K562 (cell line): ENCODE data around the gene SHISA7. TPM values are rescaled to one million over a fixed set of nuclear protein-coding genes. Genes with fewer than 3 reads are reported as not detected.

Experiments
- ATF6 ChIP-seq: sonication (generic); formaldehyde crosslinking; IDR thresholded peaks from 2 replicates; pipeline ENCODE4 v1.4.0; 2020; ENCODE audit warnings: mild to moderate bottlenecking, missing genetic modification reagents
- C11orf30 ChIP-seq: fragments of 450-650 bp; IDR thresholded peaks from 2 replicates; pipeline ENCODE4 v1.6.1; 2016; ENCODE audit warnings: low read depth, mild to moderate bottlenecking
- CHCHD3 ChIP-seq: fragments of 250-450 bp; sonication (Bioruptor Pico); IDR thresholded peaks from 2 replicates; pipeline ENCODE4 v2.1.2; 2022; ENCODE audit warnings: mild to moderate bottlenecking
- E2F4 ChIP-seq: sonication (generic); formaldehyde crosslinking; IDR thresholded peaks from 2 replicates; pipeline ENCODE4 v1.8.0; 2022; ENCODE audit warnings: mild to moderate bottlenecking, low read depth, missing genetic modification reagents
- HEY1 ChIP-seq: fragments of 250-450 bp; sonication (Bioruptor Pico); IDR thresholded peaks from 2 replicates; pipeline ENCODE4 v1.5.0; 2020; ENCODE audit warnings: mild to moderate bottlenecking, moderate library complexity, borderline replicate concordance
- NFE2 ChIP-seq: IDR thresholded peaks from 2 replicates; pipeline ENCODE4 v1.6.1; 2014; ENCODE audit warnings: antibody characterized with exemption, low read depth
- POLR2G ChIP-seq: fragments of 200-400 bp; formaldehyde crosslinking; IDR thresholded peaks from 2 replicates; pipeline ENCODE4 v1.6.1; 2017; ENCODE audit warnings: low read depth, mild to moderate bottlenecking, antibody characterized with exemption, low read length, moderate library complexity
- PREB ChIP-seq: sonication (generic); formaldehyde crosslinking; IDR thresholded peaks from 2 replicates; pipeline ENCODE4 v1.8.1; 2023; ENCODE audit warnings: mild to moderate bottlenecking, missing genetic modification reagents
- RBM34 ChIP-seq: fragments of 200-400 bp; formaldehyde crosslinking; IDR thresholded peaks from 2 replicates; pipeline ENCODE4 v1.6.1; 2018; ENCODE audit warnings: low read length, borderline replicate concordance; ENCODE audit not compliant: insufficient read depth
- RBM39 ChIP-seq: fragments of 200-400 bp; formaldehyde crosslinking; optimal IDR thresholded peaks from 2 replicates; pipeline ENCODE3; 2018; ENCODE audit warnings: low read depth, low read length
- SETDB1 ChIP-seq: IDR thresholded peaks from one replicate; pipeline ENCODE4 v1.6.1; 2012; ENCODE audit warnings: low read length, control low read depth, inconsistent platforms
- SP2 ChIP-seq: IDR thresholded peaks from 2 replicates; pipeline ENCODE4 v1.6.1; 2011; ENCODE audit warnings: mild to moderate bottlenecking, low read depth, low read length, moderate library complexity; ENCODE audit not compliant: poor library complexity, severe bottlenecking; ENCODE audit errors: extremely low read depth
- SREBF2 ChIP-seq: sonication (generic); formaldehyde crosslinking; IDR thresholded peaks from 2 replicates; pipeline ENCODE4 v1.4.0; 2020; ENCODE audit warnings: mild to moderate bottlenecking, missing genetic modification reagents
- SRF ChIP-seq, 2 experiments: fragments of 250-450, 450-650 bp in 1 of 2; sonication (Bioruptor Pico) in 1 of 2; sonication (generic) in 1 of 2; formaldehyde crosslinking; IDR thresholded peaks; 2 replicates each; pipeline versions ENCODE4 v1.5.0 to v1.5.1; 2020 to 2022; ENCODE audit warnings: mild to moderate bottlenecking in 1 of 2, missing genetic modification reagents in 1 of 2
- TAF15 ChIP-seq: fragments of 200-400 bp; formaldehyde crosslinking; IDR thresholded peaks from 2 replicates; pipeline ENCODE4 v1.6.1; 2017; ENCODE audit warnings: mild to moderate bottlenecking, low read depth, low read length, moderate library complexity
- TEAD1 ChIP-seq, 2 experiments: fragments of 450-650 bp in 1 of 2; sonication (generic) in 1 of 2; formaldehyde crosslinking; IDR thresholded peaks; 2 replicates each; pipeline versions ENCODE4 v1.4.0 to v1.8.0; 2020 to 2022; ENCODE audit warnings: mild to moderate bottlenecking in 2 of 2, missing genetic modification reagents in 1 of 2
- THRAP3 ChIP-seq: fragments of 450-650 bp; IDR thresholded peaks from 2 replicates; pipeline ENCODE4 v1.6.1; 2016; ENCODE audit warnings: mild to moderate bottlenecking, inconsistent platforms, borderline replicate concordance
- ZKSCAN8 ChIP-seq: fragments of 200-800 bp; sonication (Bioruptor generic); IDR thresholded peaks from 2 replicates; pipeline ENCODE4 v1.6.1; 2016; ENCODE audit warnings: missing genetic modification characterization, missing compliant biosample characterization
- ZNF639 ChIP-seq, 2 experiments: fragments of 200-800 bp in 1 of 2; sonication (Bioruptor generic) in 1 of 2; sonication (generic) in 1 of 2; formaldehyde crosslinking in 1 of 2; IDR thresholded peaks in 1 of 2; conservative IDR thresholded peaks in 1 of 2; 2 replicates each; pipeline versions ENCODE4 v1.5.0 to v1.6.1; 2016 to 2020; ENCODE audit warnings: missing compliant biosample characterization in 1 of 2, missing genetic modification characterization in 1 of 2, missing genetic modification reagents in 1 of 2
- ZNF699 ChIP-seq: fragments of 250-450 bp; sonication (Bioruptor Pico); IDR thresholded peaks from 2 replicates; pipeline ENCODE4 v1.8.0; 2021; ENCODE audit warnings: mild to moderate bottlenecking, moderate library complexity; ENCODE audit not compliant: insufficient replicate concordance
- polyA plus RNA-seq, 8 experiments: library from polyadenylated mRNA; depleted of rRNA in 4 of 8; stranded (reverse) in 5 of 8; unstranded in 3 of 8; fragments of >200 nt; fragmentation: Nextera tagmentation in 2 of 8; fragmentation: Illumina TruSeq in 1 of 8; extraction: Ambion mirVana in 2 of 8; extraction: Trizol in 1 of 8; gene quantifications; 2 replicates each; pipeline versions ENCODE4 v1.2.1 to v1.2.3, GENCODE V29; 2011 to 2014; ENCODE audit warnings: inconsistent platforms in 1 of 8, missing spikeins in 1 of 8
- total RNA-seq, 7 experiments: library from RNA; depleted of rRNA in 6 of 7; stranded (reverse); fragments of >200 nt in 6 of 7; fragmentation: Illumina TruSeq in 2 of 7; extraction: Trizol in 2 of 7; gene quantifications; 2 replicates each; pipeline versions ENCODE4 v1.2.1 to v1.2.3, GENCODE V29; 2011 to 2021; ENCODE audit warnings: low replicate concordance in 1 of 7

The SHISA7 gene
- total and polyA plus RNA-seq, 9 of the 15 experiments (the other 6 are each of a cell fraction or from before 2014, with no cell fraction given): 0.01 to 0.40 (median 0.07) TPM

- TF ChIP-seq PREB (CRISPR knock-in tag): no peak
- no peak for TF ChIP-seq ZNF699 (CRISPR knock-in tag)
- TF ChIP-seq TEAD1 (CRISPR knock-in tag; IDR thresholded peaks at IDR 0.05): peak; percentile 30 to 42; a peak in 3 of 4 replicates
- no peak; a peak in 1 of 4 replicates for TF ChIP-seq ZNF639 (CRISPR knock-in tag; conservative IDR thresholded peaks at IDR 0.05 in 1 of 2, IDR thresholded peaks at IDR 0.05 in 1 of 2)
- TF ChIP-seq ATF6 (CRISPR knock-in tag): no peak
- no peak for TF ChIP-seq SP2
- TF ChIP-seq SRF (CRISPR knock-in tag; IDR thresholded peaks at IDR 0.05): no peak
- no peak for TF ChIP-seq HEY1
- TF ChIP-seq RBM34: no peak
- peak; percentile 52 for TF ChIP-seq C11orf30
- TF ChIP-seq ZKSCAN8 (CRISPR knock-in tag): no peak; the same call in 1 of the 2 replicates
- no peak for TF ChIP-seq NFE2
- no peak for TF ChIP-seq RBM39
- TF ChIP-seq POLR2G: peak; percentile 84
- no peak for TF ChIP-seq CHCHD3 (CRISPR knock-in tag)
- no peak for TF ChIP-seq TAF15
- no peak for TF ChIP-seq E2F4 (CRISPR knock-in tag)
- no peak for TF ChIP-seq THRAP3
- TF ChIP-seq SETDB1: no peak
- no peak for TF ChIP-seq SREBF2 (CRISPR knock-in tag)
Observed at GRCh38 chr19:55467236-55468053, 24.3 kb upstream of the SHISA7 start (continued).
